IMR-90 (cell line): ENCODE results near the gene MTX3. TPM values are rescaled to one million over a fixed set of nuclear protein-coding genes. Genes with fewer than 3 reads are reported as not detected.

Experiments used
- ATAC-seq: fragments of 200-7000 bp; cut with Tn5 transposase; 2 replicates; pipeline ENCODE4 v1.9.1; 2020; ENCODE audit warnings: low read depth, mild to moderate bottlenecking, moderate library complexity
- BruUV-seq: library from RNA; stranded (reverse); fragments of 400-500 nt; replicated peaks from 2 replicates; lab custom pipeline; 2021; lab: Mats Ljungman, UMichigan
- CTCF ChIA-PET: fragments of 300-600 bp; formaldehyde crosslinking; extraction: SDS; loops from one replicate; lab custom pipeline; 2021; ENCODE audit warnings: antibody characterized with exemption; lab: Yijun Ruan, JAX
- POLR2A ChIA-PET: fragments of 300-600 bp; sonication (Branson Sonifier 250); formaldehyde crosslinking; loops from one replicate; lab custom pipeline; 2022; ENCODE audit warnings: antibody characterized with exemption; ENCODE audit not compliant: unreplicated experiment; lab: Charles Lee
- DNase-seq: peaks from one replicate; pipeline ENCODE4 v3.0.0; 2013
- H2AFZ ChIP-seq: replicated peaks from 2 replicates; pipeline ENCODE3; 2013; ENCODE audit warnings: low read length, mild to moderate bottlenecking; ENCODE audit not compliant: poor library complexity
- H2AK5ac ChIP-seq: 2 replicates; pipeline ENCODE4 v1.6.1; 2013; ENCODE audit warnings: low read depth, low read length, inconsistent platforms
- H2AK9ac ChIP-seq: replicated peaks from 2 replicates; pipeline ENCODE3; 2013; ENCODE audit warnings: mild to moderate bottlenecking, low read depth, low read length, moderate library complexity; ENCODE audit not compliant: poor library complexity
- H2BK120ac ChIP-seq: 2 replicates; pipeline ENCODE4 v1.6.1; 2013; ENCODE audit warnings: low read depth, low read length, inconsistent platforms
- H2BK15ac ChIP-seq: 3 replicates; pipeline ENCODE4 v1.6.1; 2013; ENCODE audit warnings: low read depth, low read length, inconsistent platforms
- H2BK20ac ChIP-seq: 2 replicates; pipeline ENCODE4 v1.6.1; 2013; ENCODE audit warnings: low read depth, mild to moderate bottlenecking, inconsistent platforms, low read length, moderate library complexity
- H2BK5ac ChIP-seq: 2 replicates; pipeline ENCODE4 v1.6.1; 2013; ENCODE audit warnings: mild to moderate bottlenecking, low read depth, low read length, inconsistent platforms; ENCODE audit not compliant: poor library complexity, severe bottlenecking
- H3K14ac ChIP-seq: replicated peaks from 2 replicates; pipeline ENCODE4 v1.6.1; 2013; ENCODE audit warnings: low read depth, low read length, inconsistent platforms
- H3K18ac ChIP-seq: 2 replicates; pipeline ENCODE4 v1.6.1; 2013; ENCODE audit warnings: low read depth, low read length, control low read depth
- H3K23ac ChIP-seq: 2 replicates; pipeline ENCODE4 v1.6.1; 2013; ENCODE audit warnings: low read depth, low read length, inconsistent platforms
- H3K27ac ChIP-seq: 2 replicates; pipeline ENCODE4 v1.5.1; 2013; ENCODE audit warnings: mild to moderate bottlenecking, control low read depth, low read length; ENCODE audit not compliant: insufficient read depth
- H3K27me3 ChIP-seq: 2 replicates; pipeline ENCODE4 v1.6.1; 2013; ENCODE audit warnings: low read length; ENCODE audit not compliant: control insufficient read depth, insufficient read depth
- H3K36me3 ChIP-seq: 2 replicates; pipeline ENCODE4 v1.6.1; 2013; ENCODE audit warnings: low read length, mixed read lengths; ENCODE audit not compliant: control insufficient read depth, insufficient read depth
- H3K4ac ChIP-seq: 2 replicates; pipeline ENCODE4 v1.6.1; 2013; ENCODE audit warnings: low read depth, low read length, inconsistent platforms
- H3K4me1 ChIP-seq: 2 replicates; pipeline ENCODE4 v1.6.1; 2013; ENCODE audit warnings: low read length, mixed read lengths; ENCODE audit not compliant: control insufficient read depth, insufficient read depth
- H3K4me2 ChIP-seq: 2 replicates; pipeline ENCODE4 v1.6.1; 2013; ENCODE audit warnings: low read depth, mild to moderate bottlenecking, control low read depth, low read length, moderate library complexity
- H3K4me3 ChIP-seq: 2 replicates; pipeline ENCODE4 v1.5.1; 2013; ENCODE audit warnings: low read depth, mild to moderate bottlenecking, control low read depth, low read length, moderate library complexity; ENCODE audit not compliant: insufficient read depth
- H3K56ac ChIP-seq: 2 replicates; pipeline ENCODE4 v1.6.1; 2013; ENCODE audit warnings: low read length, inconsistent platforms; ENCODE audit not compliant: insufficient read depth; ENCODE audit errors: extremely low read depth
- H3K79me1 ChIP-seq, 2 experiments: 2 replicates each; pipeline ENCODE4 v1.6.1; 2013; ENCODE audit warnings: low read length in 2 of 2, inconsistent platforms in 1 of 2, low read depth in 1 of 2
- H3K9ac ChIP-seq: 2 replicates; pipeline ENCODE4 v1.6.1; 2013; ENCODE audit warnings: low read depth, low read length, control low read depth
- H3K9me1 ChIP-seq: 2 replicates; pipeline ENCODE4 v1.6.1; 2013; ENCODE audit warnings: low read length, inconsistent platforms; ENCODE audit not compliant: insufficient read depth
- H3K9me3 ChIP-seq: 2 replicates; pipeline ENCODE4 v1.6.1; 2013; ENCODE audit warnings: low read length; ENCODE audit not compliant: control insufficient read depth, insufficient read depth
- H4K20me1 ChIP-seq: 2 replicates; pipeline ENCODE4 v1.6.1; 2013; ENCODE audit warnings: low read length, inconsistent platforms; ENCODE audit not compliant: insufficient read depth
- H4K5ac ChIP-seq: 2 replicates; pipeline ENCODE4 v1.6.1; 2013; ENCODE audit warnings: mild to moderate bottlenecking, low read depth, low read length, control low read depth
- H4K8ac ChIP-seq, 2 experiments: 2 replicates each; pipeline ENCODE4 v1.6.1; 2013; ENCODE audit warnings: low read depth in 2 of 2, low read length in 2 of 2, control low read depth in 1 of 2, inconsistent platforms in 1 of 2
- H4K91ac ChIP-seq: 2 replicates; pipeline ENCODE4 v1.6.1; 2013; ENCODE audit warnings: low read depth, low read length, inconsistent platforms; ENCODE audit not compliant: insufficient read depth
- MAFK ChIP-seq: IDR thresholded peaks from 2 replicates; pipeline ENCODE4 v1.6.1; 2012; ENCODE audit warnings: low read depth, low read length, improper control_type of control experiment
- MXI1 ChIP-seq: IDR thresholded peaks from 2 replicates; pipeline ENCODE4 v1.6.1; 2012; ENCODE audit warnings: low read depth, mild to moderate bottlenecking, low read length, moderate library complexity, borderline replicate concordance
- NFE2L2 ChIP-seq: fragments of 150-350 bp; IDR thresholded peaks from 2 replicates; pipeline ENCODE4 v1.6.1; 2016; ENCODE audit warnings: low read depth, mild to moderate bottlenecking, low read length
- POLR2A ChIP-seq: IDR thresholded peaks from 2 replicates; pipeline ENCODE4 v1.6.1; 2012; ENCODE audit warnings: mild to moderate bottlenecking, low read depth, low read length
- WGBS, 2 experiments: methylation state at CpG; one replicate each; pipeline versions ENCODE4 v1.1.5 to v1.1.7; 2013; ENCODE audit warnings: missing lambda C conversion rate in 2 of 2; ENCODE audit not compliant: insufficient read length in 1 of 2; ENCODE audit errors: extremely low coverage in 2 of 2; 5-methylcytosine and 5-hydroxymethylcytosine counted together
- dilution Hi-C: fragments of 300-500 bp; cut with HindIII; formaldehyde crosslinking; loops from one replicate; pipeline ENCODE4 v1.14.3; 2018; ENCODE audit warnings: low sequenced_read_pairs; ENCODE audit not compliant: unreplicated experiment
- in situ Hi-C: fragments of 300-500 bp; cut with MboI; formaldehyde crosslinking; loops from 3 replicates; pipeline ENCODE4 v1.14.3; 2019; ENCODE audit warnings: low sequenced_read_pairs, inconsistent platforms, mixed read lengths
- intact Hi-C: fragments of 100-400 bp; cut with micrococcal nuclease; formaldehyde crosslinking; loops from 2 replicates; pipeline ENCODE4 v1.10.0; 2022
- polyA plus RNA-seq, 3 experiments: library from polyadenylated mRNA; depleted of rRNA; stranded (reverse); fragments of >200 nt; gene quantifications; 2 replicates each; pipeline ENCODE4 v1.2.3, GENCODE V29; 2012; ENCODE audit warnings: low replicate concordance in 1 of 3
- total RNA-seq: library from RNA; depleted of rRNA; stranded (reverse); fragments of >200 nt; gene quantifications from 2 replicates; pipeline ENCODE4 v1.2.3, GENCODE V29; 2012
- TF ChIP-seq, protein P1 (sequence below): fragments of 150-350 bp; IDR thresholded peaks from 2 replicates; pipeline ENCODE4 v1.6.1; 2016; ENCODE audit warnings: low read depth, mild to moderate bottlenecking, low read length, moderate library complexity, borderline replicate concordance

The MTX3 gene
- total and polyA plus RNA-seq, 2 of the 4 experiments (the other 2 are of a cell fraction), result 6.6 to 12.7 TPM

DNA sequence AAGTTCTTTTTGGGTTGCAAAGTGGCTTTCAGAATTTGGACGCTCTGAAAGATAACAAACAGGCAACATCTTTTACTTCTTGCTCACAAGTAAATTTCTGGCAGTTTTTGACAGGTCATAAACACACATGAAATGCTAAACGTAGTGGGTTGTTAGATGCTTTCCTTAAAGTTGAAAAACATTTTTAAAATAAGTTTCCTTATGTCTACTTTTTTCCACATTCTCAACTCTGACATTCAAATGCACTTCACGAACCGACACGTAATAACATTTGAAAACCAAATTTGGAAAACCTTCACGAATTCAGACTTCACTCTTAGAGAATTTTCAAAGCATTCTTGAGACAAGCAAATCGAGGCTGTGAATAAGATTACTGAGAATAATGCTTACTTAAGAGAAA, 26.9 kb downstream of the MTX3 start:
- Histone ChIP-seq H3K4ac (no peak overlapping the region), H3K56ac (no peak overlapping the region), H2BK15ac (no peak overlapping the region), H3K27ac (no peak overlapping the region), H4K5ac (no peak overlapping the region), H3K36me3 (no peaks in the 10 kb centered on the region), H2AK5ac (no peak overlapping the region), H3K9ac (no peak overlapping the region), H2BK120ac (no peak overlapping the region), H2AK9ac (no peak overlapping the region), H2BK20ac (no peak overlapping the region), H3K27me3 (no peaks in the 10 kb centered on the region), H3K9me3 (no peaks in the 10 kb centered on the region), H4K20me1 (no peaks in the 10 kb centered on the region), H2AFZ (no peak overlapping the region), H3K14ac (no peak overlapping the region), H3K23ac (no peak overlapping the region), H3K9me1 (peaks cover 6% of the 10 kb centered on the region), H3K79me1 (no peaks in the 10 kb centered on the region), H3K4me1 (peaks cover 13% of the 10 kb centered on the region), H4K8ac (no peak overlapping the region), H3K18ac (no peak overlapping the region), H3K4me2 (no peak overlapping the region), H4K91ac (no peak overlapping the region), H3K4me3 (no peak overlapping the region), H2BK5ac (no peak overlapping the region)
- ChIA-PET POLR2A (no interaction called here), CTCF (no interaction called here)
- no TSS peak for BruUV-seq
- intact Hi-C loops, result no loop called here
- TF ChIP-seq, protein P1, sequence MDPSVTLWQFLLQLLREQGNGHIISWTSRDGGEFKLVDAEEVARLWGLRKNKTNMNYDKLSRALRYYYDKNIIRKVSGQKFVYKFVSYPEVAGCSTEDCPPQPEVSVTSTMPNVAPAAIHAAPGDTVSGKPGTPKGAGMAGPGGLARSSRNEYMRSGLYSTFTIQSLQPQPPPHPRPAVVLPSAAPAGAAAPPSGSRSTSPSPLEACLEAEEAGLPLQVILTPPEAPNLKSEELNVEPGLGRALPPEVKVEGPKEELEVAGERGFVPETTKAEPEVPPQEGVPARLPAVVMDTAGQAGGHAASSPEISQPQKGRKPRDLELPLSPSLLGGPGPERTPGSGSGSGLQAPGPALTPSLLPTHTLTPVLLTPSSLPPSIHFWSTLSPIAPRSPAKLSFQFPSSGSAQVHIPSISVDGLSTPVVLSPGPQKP, result no peak
- TF ChIP-seq POLR2A, result no peak
- no peak for TF ChIP-seq MAFK
- no peak for TF ChIP-seq MXI1
- no peak for TF ChIP-seq NFE2L2
- dilution Hi-C loops, result no loop called here
- WGBS, 2 experiments, result no CpG with 5 or more reads among the region's 7 CpGs
- ATAC-seq (no peak), DNase-seq (no peak)
- in situ Hi-C loops, result no loop called here
